OCI-LY7 (cell line): Measurements from ENCODE around the gene GOLPH3. TPM values are rescaled to one million over a fixed set of nuclear protein-coding genes. Genes with fewer than 3 reads are reported as not detected.

Experiments
- BruUV-seq: library from RNA; stranded (reverse); fragments of 400-500 nt; replicated peaks from 2 replicates; lab custom pipeline; 2021; lab: Mats Ljungman, UMichigan
- CTCF ChIA-PET: fragments of 300-600 bp; sonication (Branson Sonifier 250); formaldehyde crosslinking; loops from one replicate; lab custom pipeline; 2022; ENCODE audit warnings: antibody characterized with exemption; ENCODE audit not compliant: unreplicated experiment; lab: Charles Lee
- POLR2A ChIA-PET: fragments of 300-600 bp; sonication (Branson Sonifier 250); formaldehyde crosslinking; loops from one replicate; lab custom pipeline; 2022; ENCODE audit warnings: antibody characterized with exemption; lab: Charles Lee
- DNase-seq: peaks from one replicate; pipeline ENCODE4 v3.0.0-alpha.2; 2015; ENCODE audit warnings: low spot score
- H2AFZ ChIP-seq: fragments of 200-600 bp; sonication (generic), shearing (Covaris generic); 2 replicates; pipeline ENCODE4 v1.6.1; 2014; ENCODE audit warnings: mild to moderate bottlenecking, antibody characterized with exemption, low read length, moderate library complexity
- H3K27ac ChIP-seq: fragments of 200-600 bp; sonication (generic); 2 replicates; pipeline ENCODE4 v1.5.1; 2014; ENCODE audit warnings: mixed run types, low read depth, mild to moderate bottlenecking, moderate library complexity, low read length, inconsistent platforms; ENCODE audit not compliant: poor library complexity, severe bottlenecking
- H3K36me3 ChIP-seq: fragments of 200-600 bp; sonication (generic); 2 replicates; pipeline ENCODE4 v1.6.1; 2014; ENCODE audit warnings: mild to moderate bottlenecking, antibody characterized with exemption, low read length, moderate library complexity, mixed read lengths; ENCODE audit not compliant: insufficient read depth
- H3K4me1 ChIP-seq: fragments of 200-600 bp; sonication (generic); 2 replicates; pipeline ENCODE4 v1.5.1; 2014; ENCODE audit warnings: mild to moderate bottlenecking, low read length; ENCODE audit not compliant: insufficient read depth, poor library complexity, severe bottlenecking
- H3K4me2 ChIP-seq: fragments of 200-600 bp; sonication (generic); 2 replicates; pipeline ENCODE4 v1.6.1; 2014; ENCODE audit warnings: mild to moderate bottlenecking, low read length
- H3K4me3 ChIP-seq: fragments of 200-600 bp; sonication (generic); 2 replicates; pipeline ENCODE4 v1.5.1; 2014; ENCODE audit warnings: mild to moderate bottlenecking, low read depth, low read length; ENCODE audit not compliant: poor library complexity, severe bottlenecking
- H3K79me2 ChIP-seq: fragments of 200-600 bp; sonication (generic); 2 replicates; pipeline ENCODE4 v1.6.1; 2016; ENCODE audit warnings: low read depth, mild to moderate bottlenecking, low read length, moderate library complexity, mixed read lengths; ENCODE audit not compliant: insufficient read depth
- H3K9me2 ChIP-seq: fragments of 200-600 bp; sonication (generic); 2 replicates; pipeline ENCODE4 v1.6.1; 2016; ENCODE audit warnings: mild to moderate bottlenecking, low read length, mixed read lengths; ENCODE audit not compliant: insufficient read depth
- H3K9me3 ChIP-seq: fragments of 200-600 bp; sonication (generic); 2 replicates; pipeline ENCODE4 v1.6.1; 2014; ENCODE audit warnings: mild to moderate bottlenecking, mixed run types, low read length, mixed read lengths
- H4K20me1 ChIP-seq: fragments of 200-600 bp; sonication (generic); 2 replicates; pipeline ENCODE4 v1.6.1; 2014; ENCODE audit warnings: mild to moderate bottlenecking, antibody characterized with exemption, low read length, moderate library complexity, mixed read lengths; ENCODE audit not compliant: insufficient read depth
- CTCF ChIP-seq: fragments of 200-600 bp; sonication (generic); conservative IDR thresholded peaks from 2 replicates; pipeline ENCODE4 v1.5.1; 2014; ENCODE audit warnings: mild to moderate bottlenecking, antibody characterized with exemption, low read length, moderate library complexity, mixed read lengths
- EZH2phosphoT487 ChIP-seq: fragments of 200-600 bp; sonication (generic); IDR thresholded peaks from 2 replicates; pipeline ENCODE4 v1.6.1; 2018; ENCODE audit warnings: low read depth, borderline replicate concordance, mild to moderate bottlenecking, mixed run types, antibody characterized with exemption, low read length, moderate library complexity, mixed read lengths
- intact Hi-C: fragments of 100-400 bp; cut with micrococcal nuclease; formaldehyde crosslinking; loops from one replicate; pipeline ENCODE4 v1.10.0; 2022; ENCODE audit not compliant: unreplicated experiment
- total RNA-seq, 2 experiments: library from RNA; depleted of rRNA in 1 of 2; stranded (reverse); fragments of >200 nt in 1 of 2; shearing (Covaris generic) in 1 of 2; gene quantifications; 2 replicates each; pipeline ENCODE4 v1.2.3, GENCODE V29; 2014 to 2022

The GOLPH3 gene
- total RNA-seq, 2 experiments from 2014 or later, result 35.9 to 53.8 TPM

DNA sequence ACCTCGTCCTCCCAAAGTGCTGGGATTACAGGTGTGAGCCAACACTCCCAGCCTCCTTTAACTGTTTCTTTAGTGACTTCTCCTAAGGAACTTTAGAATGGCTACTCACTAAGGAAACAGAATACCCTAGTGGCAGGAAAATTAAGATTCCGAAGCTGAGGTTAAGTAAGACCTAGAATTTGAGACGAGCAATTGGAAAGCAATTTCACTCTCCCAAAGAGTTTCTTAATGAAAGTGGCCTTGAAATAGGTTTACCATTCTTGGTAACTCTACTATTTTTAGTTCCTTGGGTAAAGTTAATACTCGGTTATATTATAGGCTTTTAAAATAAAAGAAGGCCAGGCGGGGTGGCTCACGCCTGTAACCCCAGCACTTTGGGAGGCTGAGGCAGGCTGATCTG is 22.9 kb upstream of the GOLPH3 start:
- no TSS peak for BruUV-seq
- Histone ChIP-seq H3K9me2 (no peaks in the 10 kb centered on the region), H3K4me1 (no peaks in the 10 kb centered on the region), H3K27ac (no peak overlapping the region), H2AFZ (no peak overlapping the region), H3K9me3 (no peaks in the 10 kb centered on the region), H3K4me3 (no peak overlapping the region), H3K36me3 (no peaks in the 10 kb centered on the region), H3K79me2 (no peaks in the 10 kb centered on the region), H4K20me1 (no peaks in the 10 kb centered on the region), H3K4me2 (no peak overlapping the region)
- CTCF ChIA-PET, result no interaction called here
- DNase-seq, result no peak
- intact Hi-C loops, result no loop called here
- TF ChIP-seq EZH2phosphoT487 (no peak), CTCF (no peak)
- POLR2A ChIA-PET, result no interaction called here

GRCh38 chr5:32195265-32195664 is 21.1 kb upstream of the GOLPH3 start:
- no peaks in the 10 kb centered on the region for H3K9me2 ChIP-seq
- H3K79me2 ChIP-seq, result no peaks in the 10 kb centered on the region
- H3K9me3 ChIP-seq, result no peaks in the 10 kb centered on the region
- intact Hi-C loops, result no loop called here
- H2AFZ ChIP-seq, result no peak overlapping the region
- H3K4me2 ChIP-seq, result no peak overlapping the region
- no peaks in the 10 kb centered on the region for H4K20me1 ChIP-seq
- no peak for DNase-seq
- ChIA-PET CTCF (no interaction called here), POLR2A (interaction anchor here (0.6 kb wide), 2 partner anchors 80 to 533 kb away, joined by 3 to 5 read pairs; no protein-coding TSS in a partner anchor)
- H3K27ac ChIP-seq, result no peak overlapping the region
- TF ChIP-seq EZH2phosphoT487 (no peak), CTCF (no peak)
- H3K4me3 ChIP-seq, result no peak overlapping the region
- H3K36me3 ChIP-seq, result no peaks in the 10 kb centered on the region
- no TSS peak for BruUV-seq
- no peaks in the 10 kb centered on the region for H3K4me1 ChIP-seq

- Histone ChIP-seq H3K9me2 (no peaks in the 10 kb centered on the region), H3K79me2 (no peaks in the 10 kb centered on the region), H3K27ac (no peak overlapping the region), H3K4me1 (no peaks in the 10 kb centered on the region), H3K9me3 (no peaks in the 10 kb centered on the region), H4K20me1 (no peaks in the 10 kb centered on the region), H3K4me2 (no peak overlapping the region; the same call in 1 of the 2 replicates), H2AFZ (no peak overlapping the region; the same call in 1 of the 2 replicates), H3K4me3 (no peak overlapping the region), H3K36me3 (no peaks in the 10 kb centered on the region)
- intact Hi-C loops, result no loop called here
- no TSS peak for BruUV-seq
- ChIA-PET CTCF (no interaction called here), POLR2A (no interaction called here)
- DNase-seq, result no peak
- no peak for TF ChIP-seq EZH2phosphoT487
- TF ChIP-seq CTCF, result no peak
Observed at GRCh38 chr5:32193591-32193990, 19.5 kb upstream of the GOLPH3 start.
